ENCODE results near the gene CHSY1.

DNA sequence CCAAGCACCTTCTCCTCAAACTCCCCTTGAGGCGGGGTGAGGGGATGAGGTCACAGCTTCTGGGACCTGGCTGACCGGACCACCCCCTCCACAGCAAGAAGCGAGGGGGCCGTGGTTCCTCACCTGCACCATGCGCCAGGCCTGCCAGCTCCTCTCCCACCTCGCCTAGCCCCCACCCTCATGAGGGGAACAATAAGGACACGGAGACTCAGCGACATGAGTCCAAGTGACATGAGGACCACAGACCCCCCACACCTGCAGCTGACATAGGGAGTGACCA, 118.7 kb downstream of the CHSY1 start:
- no peak for TF ChIP-seq POLR2A (IDR thresholded peaks at IDR 0.05)
- TF ChIP-seq, protein P1, sequence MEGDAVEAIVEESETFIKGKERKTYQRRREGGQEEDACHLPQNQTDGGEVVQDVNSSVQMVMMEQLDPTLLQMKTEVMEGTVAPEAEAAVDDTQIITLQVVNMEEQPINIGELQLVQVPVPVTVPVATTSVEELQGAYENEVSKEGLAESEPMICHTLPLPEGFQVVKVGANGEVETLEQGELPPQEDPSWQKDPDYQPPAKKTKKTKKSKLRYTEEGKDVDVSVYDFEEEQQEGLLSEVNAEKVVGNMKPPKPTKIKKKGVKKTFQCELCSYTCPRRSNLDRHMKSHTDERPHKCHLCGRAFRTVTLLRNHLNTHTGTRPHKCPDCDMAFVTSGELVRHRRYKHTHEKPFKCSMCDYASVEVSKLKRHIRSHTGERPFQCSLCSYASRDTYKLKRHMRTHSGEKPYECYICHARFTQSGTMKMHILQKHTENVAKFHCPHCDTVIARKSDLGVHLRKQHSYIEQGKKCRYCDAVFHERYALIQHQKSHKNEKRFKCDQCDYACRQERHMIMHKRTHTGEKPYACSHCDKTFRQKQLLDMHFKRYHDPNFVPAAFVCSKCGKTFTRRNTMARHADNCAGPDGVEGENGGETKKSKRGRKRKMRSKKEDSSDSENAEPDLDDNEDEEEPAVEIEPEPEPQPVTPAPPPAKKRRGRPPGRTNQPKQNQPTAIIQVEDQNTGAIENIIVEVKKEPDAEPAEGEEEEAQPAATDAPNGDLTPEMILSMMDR (IDR thresholded peaks at IDR 0.05) = no peak
